ENCODE measurements around the gene NFYC. TPM values are rescaled to one million over a fixed set of nuclear protein-coding genes. Genes with fewer than 3 reads are reported as not detected.

NFYC gene
- total RNA-seq, 5 donors from 2014 or later (not counting 1 experiment from before 2014, with no cell fraction given) = 50.1 to 60.4 (median 52.9) TPM

DNA sequence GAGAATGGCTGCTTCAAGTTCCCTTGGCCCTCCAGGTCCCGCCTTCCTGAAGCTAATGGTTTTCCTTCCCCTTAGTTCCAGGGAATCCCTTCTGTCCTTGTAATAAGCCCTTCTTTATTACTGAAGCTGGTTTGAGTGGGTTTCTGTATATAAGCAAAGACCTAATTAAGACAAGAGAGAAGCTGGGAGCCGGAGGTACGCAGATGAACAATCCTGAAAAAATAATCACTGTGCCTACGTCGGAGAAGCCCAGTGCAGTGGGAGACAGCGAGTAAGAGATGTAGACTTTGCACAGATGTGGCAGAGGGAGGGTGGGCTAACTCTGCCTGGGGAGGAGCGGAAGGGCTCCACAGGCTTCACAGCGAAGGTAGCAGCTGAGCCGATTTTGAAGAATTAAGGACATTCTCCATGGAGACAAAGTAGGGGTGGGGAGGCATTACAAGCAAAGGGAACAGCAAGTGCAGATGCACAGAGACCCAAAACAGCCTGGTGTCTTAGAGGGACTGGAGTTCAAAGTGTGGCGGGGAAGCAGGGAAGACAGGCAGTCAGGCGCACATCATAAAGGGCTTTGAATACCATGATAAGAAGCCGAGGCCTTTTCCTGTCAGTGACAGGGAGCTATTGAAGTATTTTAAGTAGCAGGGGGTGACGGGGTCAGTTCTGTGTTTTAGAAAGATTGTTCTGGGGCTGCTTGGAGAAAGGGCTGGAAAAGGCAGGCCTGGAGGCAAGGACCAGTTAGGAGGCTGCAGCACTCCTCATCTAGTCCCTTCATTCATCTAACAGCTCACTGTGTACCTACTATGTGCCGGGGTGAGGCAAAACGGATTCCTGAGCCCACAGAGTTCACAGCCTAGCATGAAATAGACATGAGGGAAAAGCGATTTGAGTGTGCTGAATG, 32.5 kb upstream of the NFYC start:
- DNase-seq (no peak), ATAC-seq (replicated peaks in 1 of 4) (no peak)
- H3K36me3 Mint-ChIP-seq = no peaks in the 10 kb centered on the region
- ChIA-PET POLR2A (interaction anchor here in 1 of 2 donors (0.5 kb wide), 1 partner anchor 37 kb away, joined by 7 read pairs; no protein-coding TSS in a partner anchor), CTCF (no interaction called here)
- H3K27me3 ChIP-seq (replicated peaks in 1 of 2; ENCODE audit: control insufficient read depth in 2 of 2, extremely low read depth in 1 of 2, insufficient read depth in 2 of 2, low read length in 1 of 2) = no peaks in the 10 kb centered on the region
- H3K27me3 Mint-ChIP-seq = peaks cover 5 to 7% of the 10 kb centered on the region in 2 donors
- WGBS (ENCODE audit: insufficient coverage) = 77% methylated on average over 10 of the region's 16 CpGs
- H3K27ac ChIP-seq (ENCODE audit: low read length) = no peak overlapping the region
- H3K4me3 ChIP-seq (ENCODE audit: control insufficient read depth in 1 of 2, extremely low read depth in 1 of 2, low read length in 1 of 2) = no peak overlapping the region
- no peaks in the 10 kb centered on the region for H3K9me3 ChIP-seq
- no peaks in the 10 kb centered on the region for H3K36me3 ChIP-seq (ENCODE audit: control insufficient read depth in 2 of 2, extremely low read depth in 1 of 2, insufficient read depth in 1 of 2, low read length in 1 of 2)
- no peaks in the 10 kb centered on the region for H3K4me1 ChIP-seq (ENCODE audit: control insufficient read depth in 1 of 2, extremely low read depth in 1 of 2, insufficient read depth in 2 of 2, low read length in 2 of 2)
- H3K27ac Mint-ChIP-seq = no peak overlapping the region
- peaks cover 11 to 15% (median 12%) of the 10 kb centered on the region in 3 donors for H3K4me1 Mint-ChIP-seq
- H3K4me3 Mint-ChIP-seq = no peak overlapping the region
- H3K9me3 Mint-ChIP-seq = no peaks in the 10 kb centered on the region

DNA sequence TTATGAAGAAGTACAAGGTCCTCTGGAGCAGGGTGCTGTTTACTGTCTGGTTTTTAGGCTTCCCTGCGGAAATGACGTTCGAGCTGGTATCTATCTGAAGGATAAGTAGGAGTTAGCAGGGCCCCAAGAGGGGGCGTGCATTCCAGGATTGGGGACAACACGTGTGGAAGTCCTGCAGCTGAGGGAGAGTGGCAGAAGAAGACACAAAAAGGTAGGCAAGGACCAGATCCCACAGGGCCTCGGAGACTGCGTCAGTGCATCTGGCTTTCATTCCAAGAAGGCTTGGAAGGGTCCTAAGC, 31.9 kb upstream of the NFYC start:
- H3K27me3 Mint-ChIP-seq = peaks cover 1 to 2% of the 10 kb centered on the region in 2 donors
- Histone ChIP-seq H3K27me3 (replicated peaks in 1 of 2; ENCODE audit: control insufficient read depth in 2 of 2, extremely low read depth in 1 of 2, insufficient read depth in 2 of 2, low read length in 1 of 2) (no peaks in the 10 kb centered on the region), H3K27ac (ENCODE audit: low read length) (no peak overlapping the region), H3K36me3 (ENCODE audit: control insufficient read depth in 2 of 2, extremely low read depth in 1 of 2, insufficient read depth in 1 of 2, low read length in 1 of 2) (no peaks in the 10 kb centered on the region), H3K9me3 (no peaks in the 10 kb centered on the region), H3K4me3 (ENCODE audit: control insufficient read depth in 1 of 2, extremely low read depth in 1 of 2, low read length in 1 of 2) (no peak overlapping the region), H3K4me1 (ENCODE audit: control insufficient read depth in 1 of 2, extremely low read depth in 1 of 2, insufficient read depth in 2 of 2, low read length in 2 of 2) (peaks cover 0 to 3% of the 10 kb centered on the region in 2 experiments)
- WGBS (ENCODE audit: insufficient coverage) = 84% methylated on average over 7 of the region's 7 CpGs
- CTCF ChIA-PET = no interaction called here
- no peak overlapping the region for H3K4me3 Mint-ChIP-seq
- POLR2A ChIA-PET = interaction anchor here in 1 of 2 donors (0.5 kb wide), 1 partner anchor 38 kb away, joined by 7 read pairs; no protein-coding TSS in a partner anchor
- H3K36me3 Mint-ChIP-seq = no peaks in the 10 kb centered on the region
- peaks cover 11 to 12% (median 12%) of the 10 kb centered on the region in 3 donors for H3K4me1 Mint-ChIP-seq
- no peak for DNase-seq
- no peak overlapping the region for H3K27ac Mint-ChIP-seq
- no peak for ATAC-seq (replicated peaks in 1 of 4)
- no peaks in the 10 kb centered on the region for H3K9me3 Mint-ChIP-seq

GRCh38 chr1:40661678-40662077, 29.8 kb upstream of the NFYC start:
- no peak overlapping the region for H3K27ac Mint-ChIP-seq
- H3K36me3 Mint-ChIP-seq = no peaks in the 10 kb centered on the region
- ATAC-seq (replicated peaks in 1 of 4) (no peak), DNase-seq (no peak)
- H3K27me3 ChIP-seq (replicated peaks in 1 of 2; ENCODE audit: control insufficient read depth in 2 of 2, extremely low read depth in 1 of 2, insufficient read depth in 2 of 2, low read length in 1 of 2) = peaks cover 0 to 2% of the 10 kb centered on the region in 2 experiments
- H3K36me3 ChIP-seq (ENCODE audit: control insufficient read depth in 2 of 2, extremely low read depth in 1 of 2, insufficient read depth in 1 of 2, low read length in 1 of 2) = no peaks in the 10 kb centered on the region
- ChIA-PET POLR2A (no interaction called here), CTCF (no interaction called here)
- no peak overlapping the region for H3K27ac ChIP-seq (ENCODE audit: low read length)
- H3K4me1 ChIP-seq (ENCODE audit: control insufficient read depth in 1 of 2, extremely low read depth in 1 of 2, insufficient read depth in 2 of 2, low read length in 2 of 2) = peaks cover 4 to 20% of the 10 kb centered on the region in 2 experiments
- H3K9me3 Mint-ChIP-seq = no peaks in the 10 kb centered on the region
- no peaks in the 10 kb centered on the region for H3K9me3 ChIP-seq
- peaks cover 18 to 22% (median 20%) of the 10 kb centered on the region in 3 donors for H3K4me1 Mint-ChIP-seq
- WGBS (ENCODE audit: insufficient coverage) = 92% methylated on average over 2 of the region's 5 CpGs
- no peak overlapping the region for H3K4me3 ChIP-seq (ENCODE audit: control insufficient read depth in 1 of 2, extremely low read depth in 1 of 2, low read length in 1 of 2)
- no peaks in the 10 kb centered on the region for H3K27me3 Mint-ChIP-seq
- H3K4me3 Mint-ChIP-seq = no peak overlapping the region

- no peaks in the 10 kb centered on the region for H3K36me3 Mint-ChIP-seq
- peaks cover 18 to 22% (median 20%) of the 10 kb centered on the region in 3 donors for H3K4me1 Mint-ChIP-seq
- ATAC-seq (replicated peaks in 1 of 4) (no peak), DNase-seq (no peak)
- Histone ChIP-seq H3K27ac (ENCODE audit: low read length) (no peak overlapping the region), H3K27me3 (replicated peaks in 1 of 2; ENCODE audit: control insufficient read depth in 2 of 2, extremely low read depth in 1 of 2, insufficient read depth in 2 of 2, low read length in 1 of 2) (peaks cover 0 to 2% of the 10 kb centered on the region in 2 experiments), H3K4me1 (ENCODE audit: control insufficient read depth in 1 of 2, extremely low read depth in 1 of 2, insufficient read depth in 2 of 2, low read length in 2 of 2) (peaks cover 4 to 20% of the 10 kb centered on the region in 2 experiments), H3K36me3 (ENCODE audit: control insufficient read depth in 2 of 2, extremely low read depth in 1 of 2, insufficient read depth in 1 of 2, low read length in 1 of 2) (no peaks in the 10 kb centered on the region), H3K4me3 (ENCODE audit: control insufficient read depth in 1 of 2, extremely low read depth in 1 of 2, low read length in 1 of 2) (no peak overlapping the region), H3K9me3 (no peaks in the 10 kb centered on the region)
- H3K27me3 Mint-ChIP-seq = no peaks in the 10 kb centered on the region
- ChIA-PET CTCF (no interaction called here), POLR2A (no interaction called here)
- no peak overlapping the region for H3K27ac Mint-ChIP-seq
- no peaks in the 10 kb centered on the region for H3K9me3 Mint-ChIP-seq
- H3K4me3 Mint-ChIP-seq = no peak overlapping the region
- WGBS (ENCODE audit: insufficient coverage) = 79% methylated on average over 6 of the region's 6 CpGs
Measured at GRCh38 chr1:40662151-40662550, 29.4 kb upstream of the NFYC start.

DNA sequence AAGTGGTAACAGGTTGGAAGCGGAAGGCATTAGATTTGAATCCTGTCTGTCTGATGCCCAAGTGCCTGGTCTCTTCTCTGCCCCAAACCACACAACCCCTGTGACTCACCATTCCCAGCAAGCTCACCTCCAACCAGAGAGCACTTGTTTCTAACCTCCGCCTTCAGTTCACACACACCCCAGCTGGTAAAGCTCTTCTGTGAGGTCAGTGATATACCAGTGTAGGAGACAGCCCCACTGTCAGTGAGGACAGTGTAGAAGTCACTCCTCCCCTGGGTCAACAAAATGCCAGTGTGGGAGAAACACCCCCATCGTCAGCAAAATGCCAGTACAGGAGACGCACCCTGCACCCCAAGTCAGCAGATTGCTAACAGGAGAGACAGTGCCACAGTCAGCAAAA, 28.6 kb upstream of the NFYC start:
- no CpG with 5 or more reads among the region's 4 CpGs for WGBS (ENCODE audit: insufficient coverage)
- no peak overlapping the region for H3K4me3 ChIP-seq (ENCODE audit: control insufficient read depth in 1 of 2, extremely low read depth in 1 of 2, low read length in 1 of 2)
- H3K27me3 ChIP-seq (replicated peaks in 1 of 2; ENCODE audit: control insufficient read depth in 2 of 2, extremely low read depth in 1 of 2, insufficient read depth in 2 of 2, low read length in 1 of 2) = peaks cover 0 to 2% of the 10 kb centered on the region in 2 experiments
- CTCF ChIA-PET = no interaction called here
- DNase-seq (no peak), ATAC-seq (replicated peaks in 1 of 4) (no peak)
- H3K27ac Mint-ChIP-seq = peak overlapping the region; percentile 50 to 68
- POLR2A ChIA-PET = no interaction called here
- peaks cover 4 to 20% of the 10 kb centered on the region in 2 experiments for H3K4me1 ChIP-seq (ENCODE audit: control insufficient read depth in 1 of 2, extremely low read depth in 1 of 2, insufficient read depth in 2 of 2, low read length in 2 of 2)
- no peaks in the 10 kb centered on the region for H3K36me3 ChIP-seq (ENCODE audit: control insufficient read depth in 2 of 2, extremely low read depth in 1 of 2, insufficient read depth in 1 of 2, low read length in 1 of 2)
- no peak overlapping the region for H3K4me3 Mint-ChIP-seq
- H3K9me3 ChIP-seq = no peaks in the 10 kb centered on the region
- peaks cover 18 to 22% (median 21%) of the 10 kb centered on the region in 3 donors for H3K4me1 Mint-ChIP-seq
- H3K27ac ChIP-seq (ENCODE audit: low read length) = no peak overlapping the region
- H3K27me3 Mint-ChIP-seq = no peaks in the 10 kb centered on the region
- no peaks in the 10 kb centered on the region for H3K9me3 Mint-ChIP-seq
- no peaks in the 10 kb centered on the region for H3K36me3 Mint-ChIP-seq

GRCh38 chr1:40663324-40664166, 28.0 kb upstream of the NFYC start:
- no peak overlapping the region for H3K4me3 ChIP-seq (ENCODE audit: control insufficient read depth in 1 of 2, extremely low read depth in 1 of 2, low read length in 1 of 2)
- ChIA-PET POLR2A (no interaction called here), CTCF (no interaction called here)
- Mint-ChIP-seq H3K36me3 (no peaks in the 10 kb centered on the region), H3K4me1 (peaks cover 19 to 23% (median 22%) of the 10 kb centered on the region in 3 donors), H3K4me3 (peak overlapping the region in 2 of 3 donors; percentile 44 to 53), H3K27ac (peak overlapping the region; percentile 50 to 68), H3K27me3 (no peaks in the 10 kb centered on the region), H3K9me3 (no peaks in the 10 kb centered on the region)
- H3K27ac ChIP-seq (ENCODE audit: low read length) = no peak overlapping the region
- H3K9me3 ChIP-seq = no peaks in the 10 kb centered on the region
- DNase-seq (peak in 1 of 35 experiments; percentile 3), ATAC-seq (replicated peaks in 1 of 4) (no peak)
- peaks cover 4 to 21% of the 10 kb centered on the region in 2 experiments for H3K4me1 ChIP-seq (ENCODE audit: control insufficient read depth in 1 of 2, extremely low read depth in 1 of 2, insufficient read depth in 2 of 2, low read length in 2 of 2)
- H3K27me3 ChIP-seq (replicated peaks in 1 of 2; ENCODE audit: control insufficient read depth in 2 of 2, extremely low read depth in 1 of 2, insufficient read depth in 2 of 2, low read length in 1 of 2) = peaks cover 0 to 2% of the 10 kb centered on the region in 2 experiments
- 62% methylated on average over 7 of the region's 8 CpGs for WGBS (ENCODE audit: insufficient coverage)
- H3K36me3 ChIP-seq (ENCODE audit: control insufficient read depth in 2 of 2, extremely low read depth in 1 of 2, insufficient read depth in 1 of 2, low read length in 1 of 2) = no peaks in the 10 kb centered on the region

Data from T-cell (primary cell).